Measurements from ENCODE around the gene PCDH9.

DNA sequence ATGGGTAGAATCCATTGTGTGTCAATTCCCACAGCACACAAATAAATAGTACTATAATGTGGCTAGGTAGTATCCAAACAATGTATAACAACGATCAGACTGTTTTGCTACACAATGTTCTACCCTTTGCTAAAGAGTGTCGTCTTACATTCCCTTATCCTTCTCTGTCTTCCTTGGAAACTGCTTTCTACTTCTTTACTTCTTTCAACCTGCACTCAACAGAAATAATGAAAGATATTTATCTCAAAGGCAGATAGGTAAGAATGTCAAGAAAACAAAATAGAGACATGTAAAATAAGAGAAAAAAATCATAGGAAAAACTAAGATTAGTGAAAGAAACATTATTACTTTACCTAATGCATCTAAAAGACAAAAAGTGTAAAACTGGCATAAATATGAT lies 814.7 kb downstream of the PCDH9 start:
- TF ChIP-seq EZH2 (IDR thresholded peaks at IDR 0.05; ENCODE audit: insufficient read depth, poor library complexity, severe bottlenecking) (no peak), EZH2phosphoT487 (IDR thresholded peaks at IDR 0.05; ENCODE audit: insufficient read depth, low read depth) (no peak)
